K562 (cell line): ENCODE data around the gene ASMTL. TPM values are rescaled to one million over a fixed set of nuclear protein-coding genes. Genes with fewer than 3 reads are reported as not detected.

Experiments used
- ATAC-seq: fragments of 200-7000 bp; cut with Tn5 transposase; 3 replicates; pipeline ENCODE4 v1.9.1; 2020; ENCODE audit warnings: moderate library complexity
- BruUV-seq: library from RNA; stranded (reverse); fragments of 400-500 nt; replicated peaks from 2 replicates; lab custom pipeline; 2021; lab: Mats Ljungman, UMichigan
- CTCF ChIA-PET: fragments of 300-600 bp; formaldehyde crosslinking; extraction: SDS; loops from one replicate; lab custom pipeline; 2021; ENCODE audit warnings: low intra/inter-chr PET ratio; lab: Yijun Ruan, JAX
- POLR2A ChIA-PET: fragments of 300-600, 350-650 bp; sonication (Branson Sonifier 250); formaldehyde crosslinking; extraction: SDS; loops from one replicate; lab custom pipeline; 2021; ENCODE audit warnings: antibody characterized with exemption, inconsistent platforms; lab: Yijun Ruan, JAX
- DNase-seq, 4 experiments: peaks; one replicate each; pipeline versions ENCODE4 v3.0.0 to v3.0.0-alpha.2; 2011 to 2018; ENCODE audit warnings: low spot score in 3 of 4, mixed read lengths in 3 of 4; ENCODE audit errors: extremely low read depth in 1 of 4
- FAIRE-seq: peaks from 2 replicates; lab custom pipeline; 2011; peaks lifted over from hg19 to GRCh38; lab: Jason Lieb, UNC
- H2AFZ ChIP-seq: 2 replicates; pipeline ENCODE4 v1.6.0; 2011; ENCODE audit warnings: low read depth, low read length, control low read depth, inconsistent platforms
- H3K27ac ChIP-seq: fragments of 200-600 bp; 3 replicates; pipeline ENCODE4 v1.8.0; 2011; ENCODE audit warnings: low read depth, mild to moderate bottlenecking, control low read depth, inconsistent platforms, low read length, moderate library complexity, mixed read lengths; ENCODE audit errors: extremely low read depth
- H3K27me3 ChIP-seq, 2 experiments: fragments of 300-600 bp in 1 of 2; 2 replicates in 1 of 2; 3 replicates in 1 of 2; pipeline versions ENCODE4 v1.6.0 to v1.8.0; 2011; ENCODE audit warnings: inconsistent platforms in 2 of 2, low read length in 2 of 2, mild to moderate bottlenecking in 1 of 2, mixed read lengths in 1 of 2, moderate library complexity in 1 of 2; ENCODE audit not compliant: control insufficient read depth in 2 of 2, insufficient read depth in 2 of 2
- H3K36me3 ChIP-seq: fragments of 300-600 bp; 3 replicates; pipeline ENCODE4 v1.8.0; 2011; ENCODE audit warnings: mild to moderate bottlenecking, low read length, inconsistent platforms; ENCODE audit not compliant: control insufficient read depth, insufficient read depth
- H3K4me1 ChIP-seq, 2 experiments: fragments of 200-600 bp in 1 of 2; replicated peaks in 1 of 2; 2 replicates in 1 of 2; 3 replicates in 1 of 2; pipeline versions ENCODE4 v1.5.1 to v1.8.0; 2011; ENCODE audit warnings: inconsistent platforms in 2 of 2, low read length in 2 of 2, mild to moderate bottlenecking in 1 of 2, mixed read lengths in 1 of 2, moderate library complexity in 1 of 2; ENCODE audit not compliant: control insufficient read depth in 2 of 2, insufficient read depth in 2 of 2
- H3K4me2 ChIP-seq: 2 replicates; pipeline ENCODE4 v1.6.1; 2011; ENCODE audit warnings: low read length, control low read depth, inconsistent platforms, mixed read lengths; ENCODE audit not compliant: insufficient read depth
- H3K4me3 ChIP-seq: fragments of 200-600 bp; sonication (generic), shearing (Covaris generic); 2 replicates; pipeline ENCODE4 v1.5.1; 2016; ENCODE audit warnings: control low read depth, inconsistent platforms
- H3K79me2 ChIP-seq: fragments of 200-600 bp; 3 replicates; pipeline ENCODE4 v1.8.0; 2011; ENCODE audit warnings: low read length, inconsistent platforms; ENCODE audit not compliant: control insufficient read depth, insufficient read depth
- H3K9ac ChIP-seq, 2 experiments: 2 replicates each; pipeline versions ENCODE4 v1.6.0 to v1.6.1; 2011; ENCODE audit warnings: low read depth in 2 of 2, low read length in 2 of 2, control low read depth in 1 of 2, inconsistent platforms in 1 of 2, mild to moderate bottlenecking in 1 of 2, mixed read lengths in 1 of 2; ENCODE audit not compliant: insufficient read depth in 1 of 2
- H3K9me1 ChIP-seq: one replicate; pipeline ENCODE4 v1.6.0; 2011; ENCODE audit warnings: inconsistent platforms, mild to moderate bottlenecking, low read length, moderate library complexity; ENCODE audit not compliant: control insufficient read depth, insufficient read depth
- H3K9me3 ChIP-seq: replicated peaks from 2 replicates; pipeline ENCODE4 v1.5.1; 2011; ENCODE audit warnings: low read depth, low read length, inconsistent platforms; ENCODE audit not compliant: control insufficient read depth, insufficient read depth
- H4K20me1 ChIP-seq: replicated peaks from 2 replicates; pipeline ENCODE4 v1.6.1; 2011; ENCODE audit warnings: low read length, inconsistent platforms, mixed read lengths; ENCODE audit not compliant: control insufficient read depth, insufficient read depth
- POLR2G ChIP-seq: fragments of 200-400 bp; formaldehyde crosslinking; IDR thresholded peaks from 2 replicates; pipeline ENCODE4 v1.6.1; 2017; ENCODE audit warnings: low read depth, mild to moderate bottlenecking, antibody characterized with exemption, low read length, moderate library complexity
- RB1 ChIP-seq: fragments of 450-650 bp; IDR thresholded peaks from 2 replicates; pipeline ENCODE4 v1.6.1; 2017; ENCODE audit warnings: low read depth, mild to moderate bottlenecking
- WGBS: fragments of 100-300 bp; shearing (Covaris generic); methylation state at CpG from one replicate; pipeline ENCODE4 v1.1.6; 2016; ENCODE audit warnings: low coverage, mixed read lengths; ENCODE audit not compliant: insufficient coverage; ENCODE audit errors: missing lambda C conversion rate; 5-methylcytosine and 5-hydroxymethylcytosine counted together
- in situ Hi-C: fragments of 300-500 bp; cut with MboI; formaldehyde crosslinking; loops from 4 replicates; pipeline ENCODE4 v1.15.0; 2018; ENCODE audit warnings: inconsistent platforms, mixed read lengths
- intact Hi-C: fragments of 100-400 bp; cut with micrococcal nuclease; formaldehyde crosslinking; loops from 2 replicates; pipeline ENCODE4 v1.14.2; 2022
- polyA plus RNA-seq, 8 experiments: library from polyadenylated mRNA; depleted of rRNA in 4 of 8; stranded (reverse) in 5 of 8; unstranded in 3 of 8; fragments of >200 nt; fragmentation: Nextera tagmentation in 2 of 8; fragmentation: Illumina TruSeq in 1 of 8; extraction: Ambion mirVana in 2 of 8; extraction: Trizol in 1 of 8; gene quantifications; 2 replicates each; pipeline versions ENCODE4 v1.2.1 to v1.2.3, GENCODE V29; 2011 to 2014; ENCODE audit warnings: inconsistent platforms in 1 of 8, missing spikeins in 1 of 8
- total RNA-seq, 7 experiments: library from RNA; depleted of rRNA in 6 of 7; stranded (reverse); fragments of >200 nt in 6 of 7; fragmentation: Illumina TruSeq in 2 of 7; extraction: Trizol in 2 of 7; gene quantifications; 2 replicates each; pipeline versions ENCODE4 v1.2.1 to v1.2.3, GENCODE V29; 2011 to 2021; ENCODE audit warnings: low replicate concordance in 1 of 7
- TF ChIP-seq, protein P1 (sequence below): sonication (generic); formaldehyde crosslinking; IDR thresholded peaks from 2 replicates; pipeline ENCODE4 v1.8.0; 2022; ENCODE audit warnings: missing genetic modification reagents, mild to moderate bottlenecking, borderline replicate concordance

The ASMTL gene
- total and polyA plus RNA-seq, 9 of the 15 experiments (the other 6 are each of a cell fraction or from before 2014, with no cell fraction given) = 0.56 to 20.6 (median 7.6) TPM

GRCh38 chrX:1403228-1403627, 49.5 kb downstream of the ASMTL start:
- CTCF ChIA-PET = no interaction called here
- H3K79me2 ChIP-seq = no peaks in the 10 kb centered on the region
- BruUV-seq = no TSS peak
- TF ChIP-seq RB1 = no peak
- peak; percentile 47; the same call in 1 of the 2 replicates for TF ChIP-seq POLR2G
- TF ChIP-seq, protein P1, sequence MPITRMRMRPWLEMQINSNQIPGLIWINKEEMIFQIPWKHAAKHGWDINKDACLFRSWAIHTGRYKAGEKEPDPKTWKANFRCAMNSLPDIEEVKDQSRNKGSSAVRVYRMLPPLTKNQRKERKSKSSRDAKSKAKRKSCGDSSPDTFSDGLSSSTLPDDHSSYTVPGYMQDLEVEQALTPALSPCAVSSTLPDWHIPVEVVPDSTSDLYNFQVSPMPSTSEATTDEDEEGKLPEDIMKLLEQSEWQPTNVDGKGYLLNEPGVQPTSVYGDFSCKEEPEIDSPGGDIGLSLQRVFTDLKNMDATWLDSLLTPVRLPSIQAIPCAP (CRISPR knock-in tag) = no peak
- TF ChIP-seq, all 486 proteins: peak for 1
- no peak for ATAC-seq
- Histone ChIP-seq H4K20me1 (no peaks in the 10 kb centered on the region), H3K4me1 (peaks cover 2 to 12% of the 10 kb centered on the region in 2 experiments; a peak in 3 of 5 replicates), H3K4me3 (no peak overlapping the region), H3K9me3 (no peaks in the 10 kb centered on the region), H3K9ac (no peak overlapping the region), H3K36me3 (peaks cover 34% of the 10 kb centered on the region; the same call in 2 of the 3 replicates), H3K27ac (no peak overlapping the region), H3K4me2 (no peak overlapping the region), H3K9me1 (no peaks in the 10 kb centered on the region), H2AFZ (no peak overlapping the region), H3K27me3 (no peaks in the 10 kb centered on the region)
- no peak for FAIRE-seq
- 98% methylated on average over 5 of the region's 10 CpGs for WGBS
- intact Hi-C loops = no loop called here
- in situ Hi-C loops = no loop called here
- POLR2A ChIA-PET = no interaction called here
- DNase-seq = no peak
